ENCODE data around the gene KLHL13.
"Not testable (repeated sequence)": the region's sequence is repeated elsewhere in the genome, so short reads cannot be mapped to it uniquely, and the experiment has no call there.

Gene KLHL13
- 0.11 to 0.58 (median 0.54) reads per million in 3 experiments for total RNA-seq

DNA sequence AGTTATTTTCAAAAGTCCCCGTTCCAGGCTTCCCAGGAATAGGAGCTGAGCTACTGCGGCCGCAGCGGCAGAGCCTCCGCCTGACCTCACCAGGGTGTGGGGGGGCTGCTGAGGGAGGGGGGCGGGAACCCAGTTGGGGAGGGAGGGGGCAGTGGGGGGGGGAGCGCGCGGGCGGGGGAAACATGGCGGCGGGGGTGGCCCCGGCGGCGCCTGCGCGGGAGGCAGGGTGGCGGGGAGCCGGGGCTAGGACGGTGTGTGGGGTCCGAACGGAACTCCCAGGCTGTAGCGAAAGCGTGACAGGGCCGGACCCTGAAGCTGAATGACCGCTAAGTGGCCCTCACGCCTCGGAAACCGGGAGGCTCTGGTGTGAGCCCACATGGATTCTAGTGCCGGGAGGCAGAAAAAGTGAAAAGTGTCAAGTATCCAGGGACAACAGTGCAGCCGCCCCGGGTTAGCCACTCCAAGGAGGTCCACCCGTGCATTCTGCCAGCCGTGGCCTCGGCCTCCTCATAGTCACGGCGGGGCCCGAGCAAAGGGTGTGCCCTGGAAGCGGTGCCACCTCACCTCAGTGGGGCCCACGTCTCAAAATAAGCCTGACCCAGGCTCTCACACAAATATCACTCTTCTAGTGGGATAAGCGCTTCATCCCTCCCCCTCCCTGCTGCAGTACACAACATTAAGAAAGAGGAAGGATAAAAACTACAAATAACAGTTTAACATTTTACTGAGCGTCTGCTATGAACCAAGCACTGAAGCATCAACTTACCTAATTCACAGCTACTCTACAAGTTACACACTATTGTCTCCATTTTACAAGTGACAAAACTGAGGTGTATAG, at the start of gene KLHL13:
Gene KLHL13 (minus strand): TSS at position 98 of the 838 bp plus-strand sequence. CDS start 88,337 bp downstream, outside the sequence.
- DNase-seq, result no peak

GRCh38 chrX:118164138-118164537, 47.5 kb upstream of the KLHL13 start:
- DNase-seq, result no peak

DNA sequence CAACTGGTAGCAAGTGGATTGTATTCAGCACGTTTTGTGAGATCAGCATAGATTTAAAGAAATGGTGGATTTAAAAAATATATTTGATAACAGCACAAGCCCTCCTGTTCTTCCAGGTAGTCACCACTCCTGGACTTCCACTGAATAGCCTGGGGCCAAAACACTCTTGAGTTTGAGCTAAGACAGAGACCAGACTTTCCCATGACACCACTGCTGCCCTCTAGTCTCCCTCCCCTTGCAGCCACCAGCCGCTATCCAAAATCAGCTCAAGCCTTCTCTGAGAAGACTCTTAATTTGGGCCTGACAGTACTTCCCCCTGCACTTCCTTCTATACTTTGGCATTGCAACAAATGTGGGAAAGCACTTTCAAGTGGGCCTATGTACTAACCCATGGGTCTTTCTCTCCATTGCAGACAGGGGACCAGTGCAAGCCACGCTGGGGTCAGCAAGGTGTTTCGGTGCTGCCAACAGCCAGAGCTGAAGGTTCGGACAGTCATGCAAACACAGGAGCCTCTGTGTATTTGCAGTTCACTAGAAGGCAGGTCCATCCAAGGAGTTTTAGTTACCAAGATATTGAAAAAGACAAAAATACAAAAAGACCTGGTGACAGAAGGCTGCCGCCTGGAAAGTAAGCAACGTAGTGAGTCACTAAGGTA, 40.5 kb upstream of the KLHL13 start:
- DNase-seq, result no peak

DNA sequence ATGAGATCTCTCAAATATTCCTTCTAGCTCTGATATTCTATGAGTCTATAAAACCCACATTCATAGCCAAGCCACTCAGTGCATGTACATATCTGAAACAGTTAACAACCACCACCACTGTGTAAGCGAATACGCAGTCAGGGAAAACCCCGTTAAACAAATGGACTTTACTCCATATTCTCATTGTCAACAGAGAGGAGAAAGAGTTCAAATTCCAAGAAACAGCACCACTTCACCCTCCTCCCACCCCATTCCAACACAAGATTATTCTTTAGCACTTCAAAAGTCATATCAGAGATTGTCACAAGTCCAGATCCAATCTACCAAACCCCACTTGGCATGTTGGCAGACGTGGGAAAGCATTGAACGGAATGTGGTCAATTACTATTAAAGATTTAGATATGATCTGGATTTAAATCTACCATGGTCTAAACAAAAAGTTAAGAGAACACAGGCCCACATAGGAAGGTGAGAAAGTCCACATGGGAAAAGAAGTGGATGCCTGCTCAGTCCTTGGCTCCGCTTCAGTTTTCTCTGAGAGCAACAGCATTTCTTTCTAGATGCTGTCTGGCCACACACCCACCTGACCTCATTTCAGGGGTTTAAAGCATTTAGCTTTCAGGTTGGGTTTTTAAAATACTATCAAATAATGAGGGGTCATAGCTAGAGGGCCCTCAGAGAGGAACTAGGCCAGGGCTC, 39.8 kb upstream of the KLHL13 start:
- DNase-seq, result no peak

- DNase-seq, result no peak
Observed at GRCh38 chrX:118153270-118153669, 36.7 kb upstream of the KLHL13 start.

DNA sequence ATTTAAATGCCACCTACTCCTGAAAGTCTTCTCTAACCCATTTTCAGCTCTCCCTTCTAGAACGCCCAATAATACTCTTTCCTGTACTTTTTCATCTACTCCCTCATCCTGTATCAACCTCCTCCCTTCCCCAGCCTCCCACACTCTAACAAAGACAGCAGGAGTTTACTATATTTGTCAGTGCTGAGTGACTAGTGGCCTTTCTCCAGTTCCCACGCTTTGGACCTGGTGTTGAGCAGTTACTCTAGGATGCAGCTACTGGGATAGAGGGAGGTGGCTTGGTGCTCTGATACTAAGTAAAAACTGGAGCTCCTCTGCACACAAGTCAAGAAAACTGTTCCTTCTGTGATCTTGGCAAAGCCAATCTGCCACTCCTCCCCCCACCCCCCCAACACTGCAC, 36.1 kb upstream of the KLHL13 start:
- no peak for DNase-seq

DNA sequence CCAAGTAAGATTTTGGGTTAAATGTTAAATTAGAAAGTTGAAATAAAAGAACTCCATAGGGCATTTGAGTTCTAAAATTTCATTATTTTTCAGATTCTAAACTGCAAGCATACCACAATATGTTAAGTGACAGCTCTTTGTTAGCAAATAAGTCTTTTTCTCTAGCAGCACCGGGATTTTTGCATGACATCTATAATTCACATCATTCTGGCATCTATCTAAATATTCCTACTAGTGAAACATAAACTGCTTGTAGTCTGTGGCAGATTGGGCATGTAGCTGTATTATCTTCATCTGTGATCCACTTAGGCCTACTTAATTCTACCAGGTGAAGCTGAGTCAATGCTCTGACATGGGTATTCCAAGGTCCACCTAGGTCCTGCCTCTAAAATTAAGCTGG, 32.1 kb upstream of the KLHL13 start:
- DNase-seq, result no peak

DNA sequence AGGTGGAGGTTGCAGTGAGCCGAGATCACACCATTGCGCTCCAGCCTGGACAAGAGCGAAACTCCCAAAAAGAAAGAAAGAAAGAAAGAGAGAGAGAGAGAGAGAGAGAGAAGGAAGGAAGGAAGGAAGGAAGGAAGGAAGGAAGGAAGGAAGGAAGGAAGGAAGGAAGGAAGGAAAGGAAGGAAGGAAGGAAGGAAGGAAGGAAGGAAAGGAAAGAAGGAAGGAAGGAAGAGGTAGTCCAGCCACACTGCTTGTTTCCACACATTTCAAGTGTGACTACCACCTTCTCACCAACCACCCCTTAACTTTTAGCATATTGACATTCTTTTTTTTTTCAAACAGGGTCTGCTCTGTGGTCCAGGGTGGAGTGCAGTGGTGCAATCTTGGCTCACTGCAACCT, 31.2 kb upstream of the KLHL13 start:
- not testable (repeated sequence) for DNase-seq

- DNase-seq, result no peak
Observed at GRCh38 chrX:118143578-118143977, 27.0 kb upstream of the KLHL13 start.

DNA sequence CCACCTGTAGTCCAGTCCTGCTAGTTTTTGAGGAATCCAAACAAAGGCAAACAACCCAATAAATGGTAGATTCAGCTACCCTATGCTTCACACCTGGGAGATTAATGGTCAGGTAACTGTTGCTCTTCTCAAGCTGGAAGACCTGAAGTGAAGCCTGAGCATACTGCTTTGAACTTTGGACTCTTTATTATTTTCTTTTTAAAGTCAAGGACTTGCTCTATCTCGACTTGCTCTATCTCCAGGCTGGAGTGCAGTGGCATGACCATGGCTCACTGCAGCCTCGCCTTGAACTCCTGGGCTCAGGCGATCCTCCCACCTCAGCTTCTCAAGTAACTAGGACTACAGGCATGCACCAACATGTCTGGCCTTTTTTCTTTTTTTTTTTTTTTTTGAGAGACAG, 14.7 kb upstream of the KLHL13 start:
- DNase-seq, result no peak

DNA sequence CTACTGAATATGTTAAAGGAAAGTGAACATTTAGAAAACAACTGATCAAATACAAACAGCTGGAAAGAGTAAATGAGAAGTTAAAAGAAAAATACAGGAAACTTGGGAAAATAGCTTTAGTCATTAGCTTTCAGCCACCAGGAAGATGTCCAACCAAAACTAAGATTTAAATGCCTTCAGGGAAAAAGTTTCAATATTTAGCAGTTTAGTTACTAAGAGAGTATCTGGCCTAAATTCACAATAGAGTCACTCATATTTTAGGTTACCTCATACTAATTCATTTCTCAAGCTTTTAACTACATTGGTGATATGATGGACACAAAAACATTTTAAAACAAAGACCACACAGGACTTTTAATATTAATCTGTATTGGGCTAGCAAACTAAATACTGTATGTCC, 13.1 kb upstream of the KLHL13 start:
- no peak for DNase-seq

GRCh38 chrX:118128724-118129123, 12.1 kb upstream of the KLHL13 start:
- DNase-seq, result no peak

DNA sequence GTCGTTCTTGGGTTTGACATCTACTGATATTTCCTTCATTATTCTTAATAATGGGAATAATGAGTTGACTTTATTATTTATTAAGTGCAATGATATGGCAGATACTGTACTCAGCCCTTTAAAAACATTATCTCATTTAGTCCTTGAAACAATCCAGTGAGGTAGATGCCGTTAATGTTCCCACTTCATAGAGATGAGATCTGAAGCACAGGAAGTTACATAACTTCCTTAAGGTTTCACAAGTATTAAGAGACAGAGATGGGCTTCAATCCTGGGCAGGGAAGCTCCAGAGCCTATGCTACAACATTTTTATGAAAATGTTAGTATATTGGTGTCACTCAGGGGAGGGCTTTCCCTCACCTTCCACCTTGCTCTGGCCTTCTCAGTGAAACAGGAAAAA, 9.7 kb upstream of the KLHL13 start:
- no peak for DNase-seq

DNA sequence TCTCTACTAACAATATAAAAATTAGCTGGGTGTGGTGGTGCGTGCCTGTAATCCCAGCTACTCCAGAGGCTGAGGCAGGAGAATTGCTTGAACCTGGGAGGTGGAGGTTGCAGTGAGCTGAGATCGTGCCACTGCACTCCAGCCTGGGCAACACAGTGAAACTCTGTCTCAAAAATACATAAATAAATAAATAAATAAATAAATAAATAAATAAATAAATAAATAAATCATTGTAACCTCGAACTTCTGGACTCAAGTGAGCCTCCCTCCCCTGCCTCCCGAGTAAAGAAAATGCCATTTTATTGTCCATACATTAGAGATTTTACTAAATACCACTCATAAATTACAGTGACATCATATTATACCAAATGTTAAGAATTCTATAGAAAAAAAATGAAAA, 7.6 kb upstream of the KLHL13 start:
- DNase-seq, result not testable (repeated sequence)

- DNase-seq, result no peak
Observed at GRCh38 chrX:118117741-118118140, 1.1 kb upstream of the KLHL13 start.

GRCh38 chrX:118115953-118116712, 477 bp downstream of the KLHL13 start:
- no peak for DNase-seq

GRCh38 chrX:118114971-118115370, 1.6 kb downstream of the KLHL13 start:
- DNase-seq, result no peak

DNA sequence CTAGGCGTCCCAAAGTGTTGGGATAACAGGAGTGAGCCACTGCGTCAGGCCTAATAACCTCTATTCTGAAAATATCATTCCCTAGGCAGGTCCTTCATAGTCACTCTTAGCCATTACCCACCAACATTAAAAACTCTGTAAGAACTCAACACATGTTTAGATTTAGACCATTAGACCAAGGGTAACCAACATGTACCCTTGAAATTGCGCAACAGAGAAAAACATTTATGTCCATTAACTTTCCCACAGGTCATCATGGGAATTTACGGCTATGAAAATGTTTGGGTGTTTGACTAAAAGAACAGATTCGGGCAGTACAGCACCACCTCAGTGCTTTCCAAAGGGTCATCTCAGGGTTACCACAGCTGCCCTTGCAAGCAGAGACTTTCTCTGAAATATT, 7.5 kb downstream of the KLHL13 start:
- no peak for DNase-seq

DNA sequence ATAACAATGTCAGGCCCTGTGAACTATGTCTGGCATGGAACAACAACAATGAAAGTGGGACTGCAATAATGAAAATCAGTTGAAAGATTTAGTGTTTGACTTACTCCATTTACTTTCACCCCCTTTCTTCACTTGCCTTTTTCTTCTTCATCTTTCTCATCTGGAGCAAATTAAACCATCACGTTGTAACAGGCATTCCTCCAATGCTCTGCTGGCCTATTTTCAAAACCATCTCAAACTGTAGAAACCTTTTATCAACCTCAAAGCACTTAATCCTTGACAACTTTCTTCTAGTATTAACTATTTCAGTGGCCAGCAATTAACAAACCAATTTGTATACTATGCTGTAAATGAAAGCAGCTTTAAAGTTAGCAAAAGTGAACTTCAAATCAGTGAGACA, 8.3 kb downstream of the KLHL13 start:
- DNase-seq, result no peak

DNA sequence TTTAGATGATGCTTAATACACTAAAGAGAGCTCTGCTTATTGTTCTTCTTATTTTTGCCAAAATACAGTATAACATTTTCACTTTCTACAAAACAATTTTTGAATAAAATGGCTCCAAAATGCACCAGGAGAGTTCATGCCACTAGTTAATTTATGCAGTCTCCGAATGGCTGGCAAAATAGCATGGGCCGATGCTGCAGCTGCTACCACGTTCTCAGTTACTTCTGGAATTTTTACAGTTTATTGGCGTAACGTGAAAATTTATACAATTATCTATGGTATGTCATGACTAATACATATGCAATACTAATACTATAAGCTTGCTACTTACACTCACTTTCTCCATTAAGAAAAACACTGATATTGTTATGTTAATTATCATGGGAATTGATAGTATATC, 16.5 kb downstream of the KLHL13 start:
- DNase-seq, result no peak

- no peak for DNase-seq
Observed at GRCh38 chrX:118088084-118088483, 28.5 kb downstream of the KLHL13 start.

GRCh38 chrX:118074196-118074595, 42.4 kb downstream of the KLHL13 start:
- no peak for DNase-seq
